Measurements from ENCODE around the gene ADAMTS15.

ADAMTS15 gene

DNA sequence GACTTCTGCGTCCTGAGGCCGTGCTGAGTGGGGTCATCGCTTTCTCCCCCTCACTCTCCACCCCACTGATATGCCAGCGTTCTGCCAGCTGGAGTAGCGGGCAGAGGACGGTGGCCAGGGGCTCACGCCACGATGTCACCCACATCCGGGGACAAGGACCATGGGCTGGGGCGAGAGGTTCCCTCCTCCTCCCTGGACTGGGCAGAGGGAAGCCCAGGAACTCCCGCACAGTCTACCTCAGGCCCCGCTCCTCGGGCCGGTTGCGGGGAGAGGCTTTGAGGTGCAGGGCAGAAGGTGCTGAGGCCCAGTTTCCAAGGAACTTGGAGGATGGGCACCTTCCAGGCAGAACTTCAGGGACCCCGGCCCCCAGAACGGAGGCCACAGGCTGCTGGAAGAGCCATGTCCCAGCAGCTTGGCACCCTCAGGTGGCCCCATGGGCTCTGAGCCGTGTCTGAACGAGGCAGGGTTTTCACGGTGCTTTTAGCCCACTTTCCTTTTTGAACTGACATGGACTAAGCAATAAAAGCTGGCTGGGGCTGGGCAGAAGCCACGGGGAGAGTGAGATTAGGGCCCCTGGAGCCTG, 25.4 kb downstream of the ADAMTS15 start:
- Histone ChIP-seq H3K27me3 (ENCODE audit: control insufficient read depth, insufficient read depth, low read length) (no peaks in the 10 kb centered on the region), H3K27ac (ENCODE audit: low read depth, low read length) (no peak overlapping the region), H3K36me3 (ENCODE audit: control insufficient read depth, insufficient read depth, low read length) (peaks cover 6% of the 10 kb centered on the region), H3K4me1 (ENCODE audit: control insufficient read depth, insufficient read depth, low read length) (peaks cover 10% of the 10 kb centered on the region), H3K9ac (ENCODE audit: low read length) (no peak overlapping the region), H3K4me3 (ENCODE audit: low read length) (no peak overlapping the region)

DNA sequence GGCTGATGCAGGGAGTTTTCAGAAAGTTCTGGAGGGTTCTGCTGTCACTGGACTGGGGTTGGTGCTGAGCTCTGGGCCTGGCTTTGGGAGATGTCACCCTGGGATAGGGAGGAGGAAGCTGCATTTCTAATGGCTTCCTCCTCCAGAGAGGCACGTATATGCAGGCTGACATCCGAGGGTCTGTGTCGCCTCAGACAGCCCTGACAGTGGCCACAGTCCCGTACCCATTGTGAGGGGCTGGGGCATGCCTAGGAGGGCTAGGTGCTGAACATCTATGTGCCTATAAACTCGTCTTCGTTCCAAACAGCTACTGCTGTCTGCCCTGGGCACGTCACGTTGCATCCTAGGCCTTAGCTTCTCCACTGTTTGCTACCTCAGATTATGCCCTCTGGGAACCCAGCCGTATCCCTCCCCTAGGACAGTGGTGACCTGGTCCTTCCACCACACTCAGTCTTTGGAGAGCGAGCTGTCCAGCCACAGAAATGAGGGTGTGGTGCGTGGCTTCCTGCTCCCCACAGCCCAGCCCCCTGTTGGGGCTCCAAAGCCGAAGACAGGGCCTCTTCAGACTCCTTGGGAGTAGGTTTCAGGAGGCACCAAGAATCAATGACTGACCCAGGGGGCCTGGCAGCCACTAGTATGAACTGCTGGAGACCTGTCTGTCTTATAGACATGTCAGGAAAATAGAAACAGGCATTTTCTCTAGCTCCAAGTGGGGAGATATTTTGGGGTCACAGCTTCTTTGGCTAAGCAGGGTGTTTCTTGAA, 26.4 kb downstream of the ADAMTS15 start:
- no peak overlapping the region for H3K27ac ChIP-seq (ENCODE audit: low read depth, low read length)
- H3K4me1 ChIP-seq (ENCODE audit: control insufficient read depth, insufficient read depth, low read length): peaks cover 10% of the 10 kb centered on the region
- no peaks in the 10 kb centered on the region for H3K27me3 ChIP-seq (ENCODE audit: control insufficient read depth, insufficient read depth, low read length)
- H3K4me3 ChIP-seq (ENCODE audit: low read length): no peak overlapping the region
- H3K36me3 ChIP-seq (ENCODE audit: control insufficient read depth, insufficient read depth, low read length): peaks cover 6% of the 10 kb centered on the region
- no peak overlapping the region for H3K9ac ChIP-seq (ENCODE audit: low read length)

GRCh38 chr11:130475426-130476053, 27.1 kb downstream of the ADAMTS15 start:
- Histone ChIP-seq H3K36me3 (ENCODE audit: control insufficient read depth, insufficient read depth, low read length) (peaks cover 6% of the 10 kb centered on the region), H3K4me1 (ENCODE audit: control insufficient read depth, insufficient read depth, low read length) (peaks cover 10% of the 10 kb centered on the region), H3K27ac (ENCODE audit: low read depth, low read length) (no peak overlapping the region), H3K27me3 (ENCODE audit: control insufficient read depth, insufficient read depth, low read length) (no peaks in the 10 kb centered on the region), H3K4me3 (ENCODE audit: low read length) (no peak overlapping the region), H3K9ac (ENCODE audit: low read length) (no peak overlapping the region)

GRCh38 chr11:130476200-130476921, 27.9 kb downstream of the ADAMTS15 start:
- Histone ChIP-seq H3K27me3 (ENCODE audit: control insufficient read depth, insufficient read depth, low read length) (no peaks in the 10 kb centered on the region), H3K4me1 (ENCODE audit: control insufficient read depth, insufficient read depth, low read length) (peaks cover 10% of the 10 kb centered on the region), H3K9ac (ENCODE audit: low read length) (no peak overlapping the region), H3K36me3 (ENCODE audit: control insufficient read depth, insufficient read depth, low read length) (peaks cover under 1% of the 10 kb centered on the region), H3K27ac (ENCODE audit: low read depth, low read length) (no peak overlapping the region), H3K4me3 (ENCODE audit: low read length) (no peak overlapping the region)

- peaks cover 10% of the 10 kb centered on the region for H3K4me1 ChIP-seq (ENCODE audit: control insufficient read depth, insufficient read depth, low read length)
- no peaks in the 10 kb centered on the region for H3K27me3 ChIP-seq (ENCODE audit: control insufficient read depth, insufficient read depth, low read length)
- no peaks in the 10 kb centered on the region for H3K36me3 ChIP-seq (ENCODE audit: control insufficient read depth, insufficient read depth, low read length)
- no peak overlapping the region for H3K27ac ChIP-seq (ENCODE audit: low read depth, low read length)
- H3K9ac ChIP-seq (ENCODE audit: low read length): no peak overlapping the region
- H3K4me3 ChIP-seq (ENCODE audit: low read length): no peak overlapping the region
Measured at GRCh38 chr11:130476922-130477491, 28.6 kb downstream of the ADAMTS15 start.

GRCh38 chr11:130477586-130478203, 29.2 kb downstream of the ADAMTS15 start:
- peaks cover 10% of the 10 kb centered on the region for H3K4me1 ChIP-seq (ENCODE audit: control insufficient read depth, insufficient read depth, low read length)
- H3K27ac ChIP-seq (ENCODE audit: low read depth, low read length): peak overlapping the region; percentile 34
- H3K36me3 ChIP-seq (ENCODE audit: control insufficient read depth, insufficient read depth, low read length): no peaks in the 10 kb centered on the region
- no peak overlapping the region for H3K9ac ChIP-seq (ENCODE audit: low read length)
- no peak overlapping the region for H3K4me3 ChIP-seq (ENCODE audit: low read length)
- H3K27me3 ChIP-seq (ENCODE audit: control insufficient read depth, insufficient read depth, low read length): no peaks in the 10 kb centered on the region

DNA sequence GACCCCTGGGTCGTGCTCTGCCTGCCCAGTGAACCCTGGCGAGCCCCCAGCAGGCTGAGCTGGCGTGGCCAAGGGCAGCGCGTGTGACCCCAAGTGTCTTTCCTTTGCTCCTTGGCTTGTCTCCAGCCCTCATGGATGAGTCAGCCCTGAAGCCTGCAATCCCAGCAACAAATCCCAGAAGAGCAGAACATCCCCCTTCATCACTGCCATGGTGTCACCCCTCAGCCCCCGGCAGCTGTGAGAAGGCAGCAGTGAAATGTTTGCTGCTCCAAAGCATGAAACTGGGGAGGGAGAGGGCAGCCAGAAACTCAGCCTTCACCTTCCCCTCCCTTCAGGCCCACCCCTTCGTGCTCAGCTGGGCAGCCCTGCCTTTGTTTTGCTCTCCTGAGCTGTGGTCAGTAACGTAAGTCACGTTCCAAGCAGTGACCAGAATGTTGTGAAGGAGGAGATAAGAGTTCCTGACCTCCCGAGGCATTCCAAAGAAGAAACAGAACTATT, 29.8 kb downstream of the ADAMTS15 start:
- H3K36me3 ChIP-seq (ENCODE audit: control insufficient read depth, insufficient read depth, low read length): no peaks in the 10 kb centered on the region
- peak overlapping the region; percentile 8 for H3K27ac ChIP-seq (ENCODE audit: low read depth, low read length)
- no peak overlapping the region for H3K9ac ChIP-seq (ENCODE audit: low read length)
- no peaks in the 10 kb centered on the region for H3K27me3 ChIP-seq (ENCODE audit: control insufficient read depth, insufficient read depth, low read length)
- H3K4me3 ChIP-seq (ENCODE audit: low read length): no peak overlapping the region
- peaks cover 10% of the 10 kb centered on the region for H3K4me1 ChIP-seq (ENCODE audit: control insufficient read depth, insufficient read depth, low read length)

GRCh38 chr11:130478881-130479280, 30.4 kb downstream of the ADAMTS15 start:
- Histone ChIP-seq H3K9ac (ENCODE audit: low read length) (no peak overlapping the region), H3K27ac (ENCODE audit: low read depth, low read length) (no peak overlapping the region), H3K27me3 (ENCODE audit: control insufficient read depth, insufficient read depth, low read length) (no peaks in the 10 kb centered on the region), H3K4me3 (ENCODE audit: low read length) (no peak overlapping the region), H3K4me1 (ENCODE audit: control insufficient read depth, insufficient read depth, low read length) (peaks cover 10% of the 10 kb centered on the region), H3K36me3 (ENCODE audit: control insufficient read depth, insufficient read depth, low read length) (no peaks in the 10 kb centered on the region)

GRCh38 chr11:130480186-130480585, 31.7 kb downstream of the ADAMTS15 start:
- Histone ChIP-seq H3K4me1 (ENCODE audit: control insufficient read depth, insufficient read depth, low read length) (peaks cover 10% of the 10 kb centered on the region), H3K27ac (ENCODE audit: low read depth, low read length) (no peak overlapping the region), H3K36me3 (ENCODE audit: control insufficient read depth, insufficient read depth, low read length) (no peaks in the 10 kb centered on the region), H3K9ac (ENCODE audit: low read length) (no peak overlapping the region), H3K27me3 (ENCODE audit: control insufficient read depth, insufficient read depth, low read length) (no peaks in the 10 kb centered on the region), H3K4me3 (ENCODE audit: low read length) (no peak overlapping the region)

DNA sequence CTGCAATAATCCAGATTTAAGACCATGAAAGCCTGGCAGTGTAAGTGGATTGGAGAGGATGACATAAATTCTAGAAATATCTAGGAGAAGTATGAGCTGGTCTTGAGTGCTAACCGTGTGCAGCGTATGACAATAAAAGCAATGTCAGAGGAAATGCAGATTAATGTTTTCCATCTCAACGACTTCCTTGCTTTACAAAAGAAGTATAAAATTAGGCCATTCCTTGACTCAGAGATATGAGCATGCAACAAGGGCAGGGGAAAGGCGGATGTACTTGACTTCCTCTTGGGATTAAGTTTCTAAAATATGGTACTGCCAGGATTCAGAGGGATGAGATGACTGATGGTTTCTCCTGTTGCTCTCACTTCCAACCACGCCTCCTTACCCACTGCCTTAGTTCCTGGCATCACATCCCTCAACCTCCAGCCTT, 32.3 kb downstream of the ADAMTS15 start:
- Histone ChIP-seq H3K9ac (ENCODE audit: low read length) (no peak overlapping the region), H3K4me3 (ENCODE audit: low read length) (no peak overlapping the region), H3K27me3 (ENCODE audit: control insufficient read depth, insufficient read depth, low read length) (no peaks in the 10 kb centered on the region), H3K36me3 (ENCODE audit: control insufficient read depth, insufficient read depth, low read length) (no peaks in the 10 kb centered on the region), H3K4me1 (ENCODE audit: control insufficient read depth, insufficient read depth, low read length) (peaks cover 10% of the 10 kb centered on the region), H3K27ac (ENCODE audit: low read depth, low read length) (no peak overlapping the region)

DNA sequence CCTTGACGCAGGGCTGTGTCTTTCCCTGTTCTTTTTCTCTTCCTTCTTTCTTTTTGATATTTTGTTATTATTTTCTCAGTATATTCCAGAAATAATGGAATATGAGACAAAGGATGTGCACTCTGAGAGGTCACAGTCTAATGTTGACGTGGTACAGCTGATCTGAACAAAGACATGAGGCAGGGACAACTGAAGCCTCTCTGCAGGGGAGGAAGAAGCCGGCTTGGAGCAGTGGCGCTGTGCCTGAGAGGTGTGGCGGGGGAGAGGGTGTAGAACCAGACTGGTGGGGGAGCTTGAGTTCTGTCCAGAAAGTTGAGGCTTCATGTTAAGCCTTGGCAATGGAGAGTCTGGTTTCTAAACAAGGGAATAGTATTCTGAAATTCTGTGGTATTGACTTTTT, 34.7 kb downstream of the ADAMTS15 start:
- Histone ChIP-seq H3K4me3 (ENCODE audit: low read length) (no peak overlapping the region), H3K9ac (ENCODE audit: low read length) (no peak overlapping the region), H3K27ac (ENCODE audit: low read depth, low read length) (no peak overlapping the region), H3K36me3 (ENCODE audit: control insufficient read depth, insufficient read depth, low read length) (no peaks in the 10 kb centered on the region), H3K27me3 (ENCODE audit: control insufficient read depth, insufficient read depth, low read length) (no peaks in the 10 kb centered on the region), H3K4me1 (ENCODE audit: control insufficient read depth, insufficient read depth, low read length) (peaks cover 7% of the 10 kb centered on the region)

Measured in rectal smooth muscle tissue (tissue), 1 donor.